K562 (cell line): ENCODE results near the gene MYO3B.

Experiments used
- JUNB ChIP-seq: fragments of 450-650 bp; formaldehyde crosslinking; conservative IDR thresholded peaks from 2 replicates; pipeline ENCODE4 v1.4.0; 2020; ENCODE audit warnings: mild to moderate bottlenecking
- MEF2D ChIP-seq: conservative IDR thresholded peaks from 2 replicates; pipeline ENCODE4 v1.6.1; 2016; ENCODE audit warnings: low read depth, missing genetic modification characterization, missing compliant biosample characterization
- NCOA1 ChIP-seq: fragments of 450-650 bp; IDR thresholded peaks from 2 replicates; pipeline ENCODE4 v1.6.1; 2016; ENCODE audit warnings: low read depth
- NFYB ChIP-seq: IDR thresholded peaks from 2 replicates; pipeline ENCODE4 v1.6.1; 2011; ENCODE audit warnings: mild to moderate bottlenecking, moderate library complexity; ENCODE audit not compliant: insufficient read length; ENCODE audit errors: extremely low read depth
- POU5F1 ChIP-seq: fragments of 150-350 bp; IDR thresholded peaks from 2 replicates; pipeline ENCODE4 v1.6.1; 2014; ENCODE audit warnings: borderline replicate concordance, low read length, low read depth, mild to moderate bottlenecking; ENCODE audit not compliant: partially characterized antibody
- ZBTB40 ChIP-seq, 2 experiments: fragments of 450-650 bp in 1 of 2; sonication (generic) in 1 of 2; formaldehyde crosslinking in 1 of 2; IDR thresholded peaks; 2 replicates each; pipeline versions ENCODE4 v1.7.1 to v1.9.0; 2016 to 2022; ENCODE audit warnings: inconsistent platforms in 1 of 2, mild to moderate bottlenecking in 1 of 2, missing genetic modification reagents in 1 of 2
- ZFP36 ChIP-seq: fragments of 150-350 bp; IDR thresholded peaks from 2 replicates; pipeline ENCODE4 v1.6.1; 2018; ENCODE audit warnings: low read length, low read depth; ENCODE audit not compliant: partially characterized antibody

GRCh38 chr2:170362871-170363631 is 185.1 kb downstream of the MYO3B start:
- no peak for TF ChIP-seq MEF2D (tag)
- no peak for TF ChIP-seq JUNB (CRISPR knock-in tag)
- TF ChIP-seq NCOA1, result no peak
- no peak for TF ChIP-seq POU5F1
- no peak for TF ChIP-seq ZFP36
- no peak for TF ChIP-seq ZBTB40 (IDR thresholded peaks at IDR 0.05)
- no peak for TF ChIP-seq ZBTB40 (CRISPR knock-in tag; IDR thresholded peaks at IDR 0.05)
- TF ChIP-seq NFYB, result no peak
